CD4-positive, alpha-beta T cell (primary cell): ENCODE results near the gene PCDH9. TPM values are rescaled to one million over a fixed set of nuclear protein-coding genes. Genes with fewer than 3 reads are reported as not detected.

ENCODE experiments used
- ATAC-seq: fragments of 200-7000 bp; cut with Tn5 transposase; one replicate; pipeline ENCODE4 v1.10.0; 2022; ENCODE audit warnings: mild to moderate bottlenecking; ENCODE audit not compliant: poor library complexity
- CTCF ChIA-PET: fragments of 350-600 bp; sonication (Branson Sonifier 250); formaldehyde crosslinking; loops from one replicate; lab custom pipeline; 2021; ENCODE audit warnings: antibody characterized with exemption, inconsistent platforms; lab: Charles Lee
- POLR2A ChIA-PET: fragments of 350-600 bp; sonication (Branson Sonifier 250); formaldehyde crosslinking; loops from one replicate; lab custom pipeline; 2021; ENCODE audit warnings: antibody characterized with exemption, inconsistent platforms; lab: Charles Lee
- DNase-seq, 14 experiments: peaks; one replicate each; pipeline ENCODE4 v3.0.0-alpha.2; 2013 to 2020; ENCODE audit warnings: mixed read lengths in 2 of 14
- H3K27ac ChIP-seq, 2 donors: one replicate each; pipeline versions ENCODE4 v1.5.1 to v1.7.0; 2013; ENCODE audit warnings: low read length in 2 of 2, low read depth in 1 of 2, mild to moderate bottlenecking in 1 of 2
- H3K27me3 ChIP-seq, 2 experiments: 1 replicate in 1 of 2; 2 replicates in 1 of 2; pipeline versions ENCODE4 v1.6.1 to v1.7.0; 2013; ENCODE audit warnings: low read length in 2 of 2, control low read depth in 1 of 2, mild to moderate bottlenecking in 1 of 2, moderate library complexity in 1 of 2; ENCODE audit not compliant: insufficient read depth in 2 of 2, control insufficient read depth in 1 of 2
- H3K36me3 ChIP-seq: one replicate; pipeline ENCODE4 v1.6.1; 2013; ENCODE audit warnings: low read length, control low read depth; ENCODE audit not compliant: insufficient read depth
- H3K4me1 ChIP-seq: one replicate; pipeline ENCODE4 v1.6.1; 2013; ENCODE audit warnings: low read length, control low read depth; ENCODE audit not compliant: insufficient read depth
- H3K4me3 ChIP-seq: one replicate; pipeline ENCODE4 v1.5.1; 2013; ENCODE audit warnings: mild to moderate bottlenecking, low read length, moderate library complexity
- H3K9me3 ChIP-seq, 2 experiments: 1 replicate in 1 of 2; 2 replicates in 1 of 2; pipeline versions ENCODE4 v1.6.1 to v1.7.0; 2013; ENCODE audit warnings: low read length in 2 of 2, mild to moderate bottlenecking in 2 of 2, control low read depth in 1 of 2, moderate library complexity in 1 of 2; ENCODE audit not compliant: control insufficient read depth in 1 of 2, insufficient read depth in 1 of 2
- H3K27ac Mint-ChIP-seq: one replicate; pipeline ENCODE4 v1.8.0; 2020; ENCODE audit warnings: mixed read lengths
- H3K27me3 Mint-ChIP-seq: one replicate; pipeline ENCODE4 v1.8.0; 2021; ENCODE audit warnings: mixed read lengths
- H3K36me3 Mint-ChIP-seq: one replicate; pipeline ENCODE4 v1.8.0; 2021; ENCODE audit warnings: low read depth, mixed read lengths
- H3K4me1 Mint-ChIP-seq: one replicate; pipeline ENCODE4 v1.8.0; 2021; ENCODE audit warnings: low read depth, mixed read lengths
- H3K4me3 Mint-ChIP-seq: one replicate; pipeline ENCODE4 v1.8.0; 2020; ENCODE audit warnings: mild to moderate bottlenecking, mixed read lengths
- H3K9me3 Mint-ChIP-seq: one replicate; pipeline ENCODE4 v1.8.0; 2020; ENCODE audit warnings: mixed read lengths
- CTCF ChIP-seq: fragments of 200-600 bp; IDR thresholded peaks from one replicate; pipeline ENCODE4 v1.8.0; 2022; ENCODE audit warnings: antibody characterized with exemption, mild to moderate bottlenecking
- intact Hi-C, 2 experiments: fragments of 100-400 bp; cut with DNase I in 1 of 2; cut with micrococcal nuclease in 1 of 2; formaldehyde crosslinking; loops; one replicate each; pipeline versions ENCODE4 v1.15.1 to v1.9.0; 2023 to 2025; cut with DNase I, micrococcal nuclease
- total RNA-seq, 174 experiments: library from RNA in 2 of 174; stranded (reverse) in 2 of 174; gene quantifications; one replicate each; pipeline ENCODE4 v1.2.3 and lab custom pipeline; 2021 to 2026

Gene PCDH9
- total RNA-seq, 2 experiments from 2014 or later = 0.08 to 0.19 TPM

GRCh38 chr13:66586489-66586888 lies 643.6 kb downstream of the PCDH9 start:
- Histone ChIP-seq H3K36me3 (no peaks in the 10 kb centered on the region), H3K9me3 (peaks cover 0 to 3% of the 10 kb centered on the region in 2 experiments), H3K27me3 (no peaks in the 10 kb centered on the region), H3K4me1 (no peaks in the 10 kb centered on the region), H3K27ac (no peak overlapping the region), H3K4me3 (no peak overlapping the region)
- no peak for TF ChIP-seq CTCF
- ATAC-seq = no peak
- DNase-seq = no peak
- Mint-ChIP-seq H3K27ac (no peak overlapping the region), H3K27me3 (no peaks in the 10 kb centered on the region), H3K4me1 (no peaks in the 10 kb centered on the region), H3K9me3 (peaks cover 7% of the 10 kb centered on the region), H3K36me3 (no peaks in the 10 kb centered on the region), H3K4me3 (no peak overlapping the region)
- intact Hi-C loops = no loop called here
- CTCF ChIA-PET = no interaction called here
- POLR2A ChIA-PET = no interaction called here

DNA sequence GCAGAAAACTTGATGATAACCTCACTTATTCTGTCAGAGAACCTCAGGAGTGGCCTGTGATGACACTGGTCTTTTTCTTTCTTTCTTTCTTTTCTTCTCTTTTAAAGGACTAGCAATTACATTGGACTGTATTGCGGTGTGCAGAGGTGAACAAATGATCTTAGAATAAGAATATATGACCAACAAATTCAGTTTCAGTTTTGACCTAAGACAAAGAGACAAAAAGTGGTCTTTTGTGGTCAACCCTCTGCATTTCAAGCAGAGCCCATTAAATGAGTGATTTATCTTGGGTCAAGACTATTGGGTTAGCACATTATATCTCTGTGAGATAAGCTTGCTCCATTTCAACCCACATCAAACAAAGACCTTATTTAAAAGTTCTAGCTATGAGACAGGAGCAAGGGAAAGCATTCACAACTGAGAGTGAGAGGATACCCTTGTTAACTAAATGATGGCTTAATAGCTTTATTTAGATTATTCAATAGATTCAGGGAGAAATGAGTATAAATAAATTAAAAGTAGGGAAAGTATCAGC lies 644.4 kb downstream of the PCDH9 start:
- H3K27me3 ChIP-seq = no peaks in the 10 kb centered on the region
- no peak for TF ChIP-seq CTCF
- Mint-ChIP-seq H3K27me3 (no peaks in the 10 kb centered on the region), H3K9me3 (peaks cover 7% of the 10 kb centered on the region), H3K36me3 (no peaks in the 10 kb centered on the region), H3K27ac (no peak overlapping the region), H3K4me3 (no peak overlapping the region), H3K4me1 (no peaks in the 10 kb centered on the region)
- no peaks in the 10 kb centered on the region for H3K4me1 ChIP-seq
- intact Hi-C loops = no loop called here
- CTCF ChIA-PET = no interaction called here
- ATAC-seq (no peak), DNase-seq (no peak)
- H3K36me3 ChIP-seq = no peaks in the 10 kb centered on the region
- POLR2A ChIA-PET = no interaction called here
- H3K27ac ChIP-seq = no peak overlapping the region
- H3K4me3 ChIP-seq = no peak overlapping the region
- peaks cover 0 to 3% of the 10 kb centered on the region in 2 experiments for H3K9me3 ChIP-seq

DNA sequence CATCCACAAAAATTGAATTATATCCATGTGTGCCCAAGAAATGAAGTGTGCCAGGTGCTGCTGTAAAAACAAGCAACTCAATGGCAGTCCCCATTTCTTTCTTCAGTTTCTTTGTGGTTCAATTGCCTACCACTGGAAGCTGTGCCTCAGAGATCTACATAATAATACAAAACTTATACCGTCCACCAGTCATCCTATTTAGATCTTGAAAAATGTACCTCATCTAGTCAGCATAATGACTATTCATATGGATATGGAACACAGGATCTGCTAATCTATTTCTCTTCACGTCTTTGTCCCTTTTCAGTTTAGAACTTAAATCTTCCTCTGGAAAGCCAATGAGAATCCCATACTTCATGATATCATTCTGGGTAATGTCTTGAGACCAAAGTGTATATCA lies 648.5 kb downstream of the PCDH9 start:
- Histone ChIP-seq H3K36me3 (no peaks in the 10 kb centered on the region), H3K9me3 (peaks cover 0 to 3% of the 10 kb centered on the region in 2 experiments), H3K27me3 (no peaks in the 10 kb centered on the region), H3K27ac (no peak overlapping the region), H3K4me3 (no peak overlapping the region), H3K4me1 (no peaks in the 10 kb centered on the region)
- TF ChIP-seq CTCF = no peak
- Mint-ChIP-seq H3K27me3 (no peaks in the 10 kb centered on the region), H3K4me1 (no peaks in the 10 kb centered on the region), H3K36me3 (no peaks in the 10 kb centered on the region), H3K9me3 (peaks cover 7% of the 10 kb centered on the region), H3K27ac (no peak overlapping the region), H3K4me3 (no peak overlapping the region)
- DNase-seq (no peak), ATAC-seq (no peak)
- ChIA-PET CTCF (no interaction called here), POLR2A (no interaction called here)
- intact Hi-C loops = no loop called here
